Measurements from ENCODE around the gene PRICKLE1.

DNA sequence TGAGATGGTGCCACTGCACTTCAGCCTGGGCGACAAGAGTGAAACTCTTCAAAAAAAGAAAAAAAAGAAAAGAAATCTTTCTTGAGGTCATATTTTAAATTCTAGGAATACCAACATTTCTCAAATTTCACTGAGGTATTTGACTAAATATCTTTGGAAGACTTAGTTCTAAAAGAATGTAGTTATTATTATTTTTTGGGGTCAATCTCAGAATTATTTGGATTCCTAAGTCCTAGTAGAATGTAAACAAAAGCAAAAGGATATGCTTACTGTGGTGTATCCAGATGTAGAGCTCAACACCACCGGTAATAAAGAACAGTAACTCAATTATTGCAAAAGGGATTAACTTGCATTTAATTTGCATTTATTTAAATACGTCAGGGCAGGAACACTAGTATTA lies 25.0 kb downstream of the PRICKLE1 start:
- TF ChIP-seq, protein P1, sequence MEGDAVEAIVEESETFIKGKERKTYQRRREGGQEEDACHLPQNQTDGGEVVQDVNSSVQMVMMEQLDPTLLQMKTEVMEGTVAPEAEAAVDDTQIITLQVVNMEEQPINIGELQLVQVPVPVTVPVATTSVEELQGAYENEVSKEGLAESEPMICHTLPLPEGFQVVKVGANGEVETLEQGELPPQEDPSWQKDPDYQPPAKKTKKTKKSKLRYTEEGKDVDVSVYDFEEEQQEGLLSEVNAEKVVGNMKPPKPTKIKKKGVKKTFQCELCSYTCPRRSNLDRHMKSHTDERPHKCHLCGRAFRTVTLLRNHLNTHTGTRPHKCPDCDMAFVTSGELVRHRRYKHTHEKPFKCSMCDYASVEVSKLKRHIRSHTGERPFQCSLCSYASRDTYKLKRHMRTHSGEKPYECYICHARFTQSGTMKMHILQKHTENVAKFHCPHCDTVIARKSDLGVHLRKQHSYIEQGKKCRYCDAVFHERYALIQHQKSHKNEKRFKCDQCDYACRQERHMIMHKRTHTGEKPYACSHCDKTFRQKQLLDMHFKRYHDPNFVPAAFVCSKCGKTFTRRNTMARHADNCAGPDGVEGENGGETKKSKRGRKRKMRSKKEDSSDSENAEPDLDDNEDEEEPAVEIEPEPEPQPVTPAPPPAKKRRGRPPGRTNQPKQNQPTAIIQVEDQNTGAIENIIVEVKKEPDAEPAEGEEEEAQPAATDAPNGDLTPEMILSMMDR (IDR thresholded peaks at IDR 0.05) = no peak
- no peak for TF ChIP-seq POLR2A (IDR thresholded peaks at IDR 0.05)

Measured in breast epithelium (tissue), 3 donors.